Measurements from ENCODE around the gene AKR1C3. TPM values are rescaled to one million over a fixed set of nuclear protein-coding genes. Genes with fewer than 3 reads are reported as not detected.

Gene AKR1C3
- total RNA-seq, 1 donor from 2014 or later, result 0.89 TPM

Other genes starting within 250 kb of the AKR1C3 start
- 0.67 and 0.84 TPM in 2 replicates for gene AKR1C1, start 131.0 kb upstream of the AKR1C3 start, total RNA-seq
- not detected in 2 replicates for gene AKR1C2, start 90.6 kb upstream of the AKR1C3 start, total RNA-seq
- gene AKR1C8, start 90.7 kb downstream of the AKR1C3 start, total RNA-seq, result not detected in 2 replicates
- gene AKR1C4, start 102.4 kb downstream of the AKR1C3 start, total RNA-seq, result not detected in 2 replicates

All from osteocyte (in vitro differentiated cells).